ENCODE data around the gene FERMT3.

Gene FERMT3

GRCh38 chr11:64262271-64263002, 55.9 kb downstream of the FERMT3 start:
- DNase-seq (ENCODE audit: low spot score) = no peak
- no peak for FAIRE-seq

- FAIRE-seq = no peak
- DNase-seq (ENCODE audit: low spot score) = no peak
Measured at GRCh38 chr11:64263021-64263946, 56.8 kb downstream of the FERMT3 start.

GRCh38 chr11:64263947-64264317, 57.4 kb downstream of the FERMT3 start:
- no peak for DNase-seq (ENCODE audit: low spot score)
- no peak for FAIRE-seq

GRCh38 chr11:64264371-64264852, 57.9 kb downstream of the FERMT3 start:
- no peak for DNase-seq (ENCODE audit: low spot score)
- no peak for FAIRE-seq

GRCh38 chr11:64265176-64266160, 58.9 kb downstream of the FERMT3 start:
- FAIRE-seq = no peak
- no peak for DNase-seq (ENCODE audit: low spot score)

GRCh38 chr11:64266339-64266738, 59.8 kb downstream of the FERMT3 start:
- DNase-seq (ENCODE audit: low spot score) = no peak
- no peak for FAIRE-seq

GRCh38 chr11:64267207-64267945, 60.9 kb downstream of the FERMT3 start:
- no peak for DNase-seq (ENCODE audit: low spot score)
- no peak for FAIRE-seq

- FAIRE-seq = no peak
- no peak for DNase-seq (ENCODE audit: low spot score)
Measured at GRCh38 chr11:64268025-64268892, 61.7 kb downstream of the FERMT3 start.

GRCh38 chr11:64268893-64269539, 62.5 kb downstream of the FERMT3 start:
- FAIRE-seq (no peak), DNase-seq (ENCODE audit: low spot score) (peak; percentile 45)

- FAIRE-seq (no peak), DNase-seq (ENCODE audit: low spot score) (peak; percentile 92)
Measured at GRCh38 chr11:64269540-64270220, 63.2 kb downstream of the FERMT3 start.

Data from urothelium cell line (cell line).